SH-SY5Y (cell line): ENCODE results near the gene MAN2B2.

Source experiments
- GATA2 ChIP-seq: IDR thresholded peaks from 2 replicates; pipeline ENCODE4 v1.6.1; 2011; ENCODE audit warnings: mild to moderate bottlenecking, low read depth, low read length
- GATA3 ChIP-seq: IDR thresholded peaks from 2 replicates; pipeline ENCODE4 v1.6.1; 2011; ENCODE audit warnings: low read depth, mild to moderate bottlenecking, low read length, moderate library complexity

MAN2B2 gene

GRCh38 chr4:6539009-6539764, 35.8 kb upstream of the MAN2B2 start:
- TF ChIP-seq GATA2 (no peak), GATA3 (no peak)

GRCh38 chr4:6540879-6541278, 34.1 kb upstream of the MAN2B2 start:
- TF ChIP-seq GATA3 = no peak
- TF ChIP-seq GATA2 = no peak

GRCh38 chr4:6541789-6542188, 33.2 kb upstream of the MAN2B2 start:
- TF ChIP-seq GATA3 = no peak
- TF ChIP-seq GATA2 = no peak

GRCh38 chr4:6542951-6543350, 32.0 kb upstream of the MAN2B2 start:
- TF ChIP-seq GATA3 = no peak

- TF ChIP-seq GATA3 = no peak
- TF ChIP-seq GATA2 = no peak
Measured at GRCh38 chr4:6546091-6546490, 28.9 kb upstream of the MAN2B2 start.

- no peak for TF ChIP-seq GATA2
- TF ChIP-seq GATA3 = no peak
Measured at GRCh38 chr4:6546681-6547447, 28.1 kb upstream of the MAN2B2 start.

GRCh38 chr4:6548201-6548881, 26.6 kb upstream of the MAN2B2 start:
- TF ChIP-seq GATA3 (no peak), GATA2 (peak; percentile 33; the same call in 1 of the 2 replicates)

- TF ChIP-seq GATA2 (no peak; the same call in 1 of the 2 replicates), GATA3 (no peak)
Measured at GRCh38 chr4:6548882-6549230, 26.1 kb upstream of the MAN2B2 start.

- TF ChIP-seq GATA2 (no peak), GATA3 (no peak)
Measured at GRCh38 chr4:6549445-6549844, 25.5 kb upstream of the MAN2B2 start.

GRCh38 chr4:6549890-6550620, 24.9 kb upstream of the MAN2B2 start:
- TF ChIP-seq GATA3 (no peak), GATA2 (no peak)

- TF ChIP-seq GATA2 (no peak), GATA3 (no peak)
Measured at GRCh38 chr4:6550821-6551220, 24.2 kb upstream of the MAN2B2 start.

- no peak for TF ChIP-seq GATA3
- TF ChIP-seq GATA2 = no peak
Measured at GRCh38 chr4:6551660-6552059, 23.3 kb upstream of the MAN2B2 start.

- no peak for TF ChIP-seq GATA3
- no peak for TF ChIP-seq GATA2
Measured at GRCh38 chr4:6555519-6555918, 19.5 kb upstream of the MAN2B2 start.

- TF ChIP-seq GATA2 = no peak
- no peak for TF ChIP-seq GATA3
Measured at GRCh38 chr4:6556263-6556662, 18.7 kb upstream of the MAN2B2 start.

GRCh38 chr4:6557185-6557584, 17.8 kb upstream of the MAN2B2 start:
- TF ChIP-seq GATA2 (no peak), GATA3 (no peak)

GRCh38 chr4:6557856-6558255, 17.1 kb upstream of the MAN2B2 start:
- TF ChIP-seq GATA2 (no peak), GATA3 (no peak)
